GM21381 (cell line): ENCODE results near the gene S100PBP.
"Not testable (repeated sequence)": the region's sequence is repeated elsewhere in the genome, so short reads cannot be mapped to it uniquely, and the experiment has no call there.

Source experiments
- ATAC-seq: cut with Tn5 transposase; IDR thresholded peaks from one replicate; pipeline ENCODE4 v1.9.1; 2021; ENCODE audit warnings: mild to moderate bottlenecking, moderate library complexity; ENCODE audit not compliant: unreplicated experiment

The S100PBP gene

GRCh38 chr1:32784817-32785216 lies 32.6 kb upstream of the S100PBP start:
- no peak for ATAC-seq

- no peak for ATAC-seq
These were observed 30.6 kb upstream of the S100PBP start for GRCh38 chr1:32786856-32787255.

GRCh38 chr1:32789356-32789755 lies 28.1 kb upstream of the S100PBP start:
- ATAC-seq, result not testable (repeated sequence)

GRCh38 chr1:32791881-32792280 lies 25.6 kb upstream of the S100PBP start:
- ATAC-seq, result no peak

GRCh38 chr1:32795763-32796162 lies 21.7 kb upstream of the S100PBP start:
- not testable (repeated sequence) for ATAC-seq

- ATAC-seq, result no peak
These were observed 20.0 kb upstream of the S100PBP start for GRCh38 chr1:32797456-32797855.

GRCh38 chr1:32798191-32798590 lies 19.3 kb upstream of the S100PBP start:
- ATAC-seq, result no peak

GRCh38 chr1:32798679-32799416 lies 18.6 kb upstream of the S100PBP start:
- ATAC-seq, result no peak

GRCh38 chr1:32801096-32801715 lies 16.2 kb upstream of the S100PBP start:
- no peak for ATAC-seq

GRCh38 chr1:32804460-32804859 lies 13.0 kb upstream of the S100PBP start:
- ATAC-seq, result not testable (repeated sequence)

GRCh38 chr1:32806290-32806689 lies 11.2 kb upstream of the S100PBP start:
- no peak for ATAC-seq

- ATAC-seq, result no peak
These were observed 10.4 kb upstream of the S100PBP start for GRCh38 chr1:32806910-32807523.

GRCh38 chr1:32808580-32808979 lies 8.9 kb upstream of the S100PBP start:
- no peak for ATAC-seq

- no peak for ATAC-seq
These were observed 7.1 kb upstream of the S100PBP start for GRCh38 chr1:32810358-32810757.

- ATAC-seq, result no peak
These were observed 6.2 kb upstream of the S100PBP start for GRCh38 chr1:32811265-32811664.

- ATAC-seq, result no peak
These were observed 5.5 kb upstream of the S100PBP start for GRCh38 chr1:32811917-32812316.

- ATAC-seq, result no peak
These were observed 3.3 kb upstream of the S100PBP start for GRCh38 chr1:32813941-32814739.

GRCh38 chr1:32816676-32817158 lies 736 bp upstream of the S100PBP start:
- peak; percentile 6 for ATAC-seq

- ATAC-seq, result peak; percentile 5
These were observed 648 bp downstream of the S100PBP start for GRCh38 chr1:32817815-32818786.
